Measurements from ENCODE around the gene FAN1.

Gene FAN1

DNA sequence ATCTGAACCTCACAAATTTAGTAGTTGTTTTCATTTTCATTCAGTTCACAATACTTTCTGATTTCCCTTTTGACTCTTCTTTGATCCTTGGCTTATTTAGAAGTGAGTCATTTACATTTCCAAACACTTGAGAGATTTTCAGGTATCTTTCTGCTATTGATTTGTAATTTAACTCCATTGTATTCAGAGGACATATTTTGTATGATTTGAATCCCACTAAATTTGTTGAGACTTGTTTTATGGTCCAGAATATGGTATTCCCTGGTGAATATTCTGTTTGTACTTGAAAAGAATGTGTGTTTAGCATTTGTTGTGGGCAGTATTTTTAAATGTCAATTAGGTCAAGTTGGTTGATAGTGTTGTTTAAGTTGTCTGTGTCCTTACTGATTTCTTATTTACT, 29.6 kb downstream of the FAN1 start:
- Histone ChIP-seq H3K27ac (no peak overlapping the region), H3K27me3 (ENCODE audit: insufficient read depth, low read depth, severe bottlenecking) (no peaks in the 10 kb centered on the region), H3K36me3 (peaks cover 62% of the 10 kb centered on the region), H3K4me3 (ENCODE audit: low read depth, low read length) (no peak overlapping the region), H3K9me3 (ENCODE audit: severe bottlenecking) (no peaks in the 10 kb centered on the region)
- no peak for DNase-seq
- TF ChIP-seq, protein P1, sequence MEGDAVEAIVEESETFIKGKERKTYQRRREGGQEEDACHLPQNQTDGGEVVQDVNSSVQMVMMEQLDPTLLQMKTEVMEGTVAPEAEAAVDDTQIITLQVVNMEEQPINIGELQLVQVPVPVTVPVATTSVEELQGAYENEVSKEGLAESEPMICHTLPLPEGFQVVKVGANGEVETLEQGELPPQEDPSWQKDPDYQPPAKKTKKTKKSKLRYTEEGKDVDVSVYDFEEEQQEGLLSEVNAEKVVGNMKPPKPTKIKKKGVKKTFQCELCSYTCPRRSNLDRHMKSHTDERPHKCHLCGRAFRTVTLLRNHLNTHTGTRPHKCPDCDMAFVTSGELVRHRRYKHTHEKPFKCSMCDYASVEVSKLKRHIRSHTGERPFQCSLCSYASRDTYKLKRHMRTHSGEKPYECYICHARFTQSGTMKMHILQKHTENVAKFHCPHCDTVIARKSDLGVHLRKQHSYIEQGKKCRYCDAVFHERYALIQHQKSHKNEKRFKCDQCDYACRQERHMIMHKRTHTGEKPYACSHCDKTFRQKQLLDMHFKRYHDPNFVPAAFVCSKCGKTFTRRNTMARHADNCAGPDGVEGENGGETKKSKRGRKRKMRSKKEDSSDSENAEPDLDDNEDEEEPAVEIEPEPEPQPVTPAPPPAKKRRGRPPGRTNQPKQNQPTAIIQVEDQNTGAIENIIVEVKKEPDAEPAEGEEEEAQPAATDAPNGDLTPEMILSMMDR (IDR thresholded peaks at IDR 0.05; ENCODE audit: low read depth, low read length), result no peak

GRCh38 chr15:30939161-30939560, 35.4 kb downstream of the FAN1 start:
- DNase-seq, result no peak
- H3K4me3 ChIP-seq (ENCODE audit: low read depth, low read length), result no peak overlapping the region
- no peak overlapping the region for H3K27ac ChIP-seq
- H3K27me3 ChIP-seq (ENCODE audit: insufficient read depth, low read depth, severe bottlenecking), result no peaks in the 10 kb centered on the region
- no peaks in the 10 kb centered on the region for H3K9me3 ChIP-seq (ENCODE audit: severe bottlenecking)
- H3K36me3 ChIP-seq, result peaks cover 85% of the 10 kb centered on the region
- TF ChIP-seq, protein P1 (IDR thresholded peaks at IDR 0.05; ENCODE audit: low read depth, low read length), result no peak

- Histone ChIP-seq H3K4me3 (ENCODE audit: low read depth, low read length) (no peak overlapping the region), H3K9me3 (ENCODE audit: severe bottlenecking) (no peaks in the 10 kb centered on the region), H3K27me3 (ENCODE audit: insufficient read depth, low read depth, severe bottlenecking) (no peaks in the 10 kb centered on the region), H3K27ac (no peak overlapping the region), H3K36me3 (peaks cover 86% of the 10 kb centered on the region)
- no peak for DNase-seq
- TF ChIP-seq, protein P1 (IDR thresholded peaks at IDR 0.05; ENCODE audit: low read depth, low read length), result no peak
Measured at GRCh38 chr15:30940359-30940758, 36.6 kb downstream of the FAN1 start.

DNA sequence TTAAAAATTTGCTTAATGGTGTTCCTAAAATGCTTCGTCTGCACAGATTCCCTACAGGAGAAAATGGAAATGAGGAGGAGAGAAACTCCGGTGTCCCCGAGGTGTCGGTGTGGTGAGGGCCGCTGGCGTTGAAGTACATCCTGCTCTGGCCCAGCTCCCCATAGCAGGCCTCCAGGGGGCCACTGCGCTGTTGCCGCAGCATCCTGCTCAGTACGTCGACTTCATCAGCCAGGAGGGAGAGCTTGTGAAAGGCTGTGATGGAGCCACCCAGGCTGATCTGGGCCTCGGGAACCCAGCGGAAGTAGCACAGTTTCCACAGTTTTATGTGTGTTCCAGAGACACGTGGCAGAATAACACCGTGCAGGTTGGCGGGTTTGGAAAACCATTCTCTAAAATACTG, 37.8 kb downstream of the FAN1 start:
- H3K27me3 ChIP-seq (ENCODE audit: insufficient read depth, low read depth, severe bottlenecking), result no peaks in the 10 kb centered on the region
- peaks cover 92% of the 10 kb centered on the region for H3K36me3 ChIP-seq
- DNase-seq, result peak; percentile 16
- H3K9me3 ChIP-seq (ENCODE audit: severe bottlenecking), result no peaks in the 10 kb centered on the region
- no peak overlapping the region for H3K27ac ChIP-seq
- TF ChIP-seq, protein P1 (IDR thresholded peaks at IDR 0.05; ENCODE audit: low read depth, low read length), result 0 out of 2 replicates have a peak, but pooled peaks have one; percentile 30
- no peak overlapping the region for H3K4me3 ChIP-seq (ENCODE audit: low read depth, low read length)

DNA sequence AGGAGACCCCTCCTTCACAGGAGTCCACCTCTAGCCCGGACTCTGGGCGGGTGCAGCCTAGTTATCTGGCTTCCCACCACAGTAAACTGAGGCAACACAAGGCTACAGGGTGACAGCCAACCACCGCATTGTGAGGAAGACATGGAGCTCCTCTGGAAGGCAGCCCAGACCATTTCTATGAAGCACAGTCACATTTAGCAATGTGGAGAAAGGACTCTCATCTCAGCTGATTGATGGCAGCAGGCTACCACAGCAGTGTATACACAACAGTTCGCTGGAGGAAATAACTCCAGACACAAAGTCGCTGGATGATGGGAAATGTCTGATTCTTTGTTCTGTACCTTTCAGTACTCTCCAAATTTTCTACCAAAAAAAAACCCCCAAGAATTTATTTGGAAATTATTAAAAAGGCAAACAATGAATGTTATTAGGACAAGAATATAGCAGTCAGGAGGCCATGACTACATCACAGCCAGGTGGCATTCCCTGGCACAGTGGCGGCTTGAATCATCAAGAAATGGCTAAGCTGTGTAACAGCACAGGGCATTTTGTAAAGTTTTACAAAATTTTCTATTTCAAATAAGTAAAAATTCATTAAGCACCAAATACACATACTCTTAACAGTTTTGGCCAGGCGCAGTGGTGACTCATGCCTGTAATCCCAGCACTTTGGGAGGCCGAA, 40.1 kb downstream of the FAN1 start:
- no peaks in the 10 kb centered on the region for H3K27me3 ChIP-seq (ENCODE audit: insufficient read depth, low read depth, severe bottlenecking)
- DNase-seq, result no peak
- no peak overlapping the region for H3K4me3 ChIP-seq (ENCODE audit: low read depth, low read length)

More for the DNA sequence above, 40.1 kb downstream of the FAN1 start:
- H3K27ac ChIP-seq, result no peak overlapping the region
- no peaks in the 10 kb centered on the region for H3K9me3 ChIP-seq (ENCODE audit: severe bottlenecking)
- H3K36me3 ChIP-seq, result peaks cover 93% of the 10 kb centered on the region
- TF ChIP-seq, protein P1 (IDR thresholded peaks at IDR 0.05; ENCODE audit: low read depth, low read length), result no peak

Data from WERI-Rb-1 (cell line).